GM21825 (cell line): ENCODE measurements around the gene SIL1.

Experiments used
- ATAC-seq: cut with Tn5 transposase; IDR thresholded peaks from one replicate; pipeline ENCODE4 v1.9.1; 2021; ENCODE audit warnings: mild to moderate bottlenecking, moderate library complexity; ENCODE audit not compliant: unreplicated experiment

Gene SIL1

DNA sequence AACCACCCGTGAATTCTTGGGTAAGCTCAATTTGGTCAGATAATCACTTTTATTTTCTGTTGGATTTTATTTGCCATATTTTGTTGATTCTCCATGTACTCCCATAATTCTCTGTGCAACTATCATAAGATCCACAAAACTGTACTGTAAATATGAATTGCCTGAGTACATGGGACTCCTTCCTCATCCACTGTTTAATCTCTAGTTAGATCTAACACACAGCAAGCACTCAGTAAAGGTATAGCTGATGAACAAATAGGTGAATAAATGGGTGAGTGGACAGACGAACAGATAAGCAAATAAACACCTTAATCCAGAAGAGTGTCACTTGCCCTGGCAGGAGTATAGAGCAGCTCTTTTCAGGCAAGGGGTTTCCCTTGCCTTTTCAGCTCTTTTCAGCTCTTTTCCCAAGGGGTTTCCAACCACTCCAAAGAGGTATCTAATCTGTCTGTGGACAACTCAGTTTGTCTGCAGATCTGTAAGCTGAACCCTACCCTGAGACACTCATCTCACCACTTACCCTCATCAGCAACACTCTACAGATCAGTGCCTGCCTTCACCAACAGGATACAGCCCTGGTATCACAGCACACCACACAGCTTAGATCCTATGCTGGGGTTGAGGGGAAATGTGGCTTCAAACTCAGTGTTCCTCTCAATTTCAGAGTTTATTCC, 51.2 kb downstream of the SIL1 start:
- no peak for ATAC-seq

DNA sequence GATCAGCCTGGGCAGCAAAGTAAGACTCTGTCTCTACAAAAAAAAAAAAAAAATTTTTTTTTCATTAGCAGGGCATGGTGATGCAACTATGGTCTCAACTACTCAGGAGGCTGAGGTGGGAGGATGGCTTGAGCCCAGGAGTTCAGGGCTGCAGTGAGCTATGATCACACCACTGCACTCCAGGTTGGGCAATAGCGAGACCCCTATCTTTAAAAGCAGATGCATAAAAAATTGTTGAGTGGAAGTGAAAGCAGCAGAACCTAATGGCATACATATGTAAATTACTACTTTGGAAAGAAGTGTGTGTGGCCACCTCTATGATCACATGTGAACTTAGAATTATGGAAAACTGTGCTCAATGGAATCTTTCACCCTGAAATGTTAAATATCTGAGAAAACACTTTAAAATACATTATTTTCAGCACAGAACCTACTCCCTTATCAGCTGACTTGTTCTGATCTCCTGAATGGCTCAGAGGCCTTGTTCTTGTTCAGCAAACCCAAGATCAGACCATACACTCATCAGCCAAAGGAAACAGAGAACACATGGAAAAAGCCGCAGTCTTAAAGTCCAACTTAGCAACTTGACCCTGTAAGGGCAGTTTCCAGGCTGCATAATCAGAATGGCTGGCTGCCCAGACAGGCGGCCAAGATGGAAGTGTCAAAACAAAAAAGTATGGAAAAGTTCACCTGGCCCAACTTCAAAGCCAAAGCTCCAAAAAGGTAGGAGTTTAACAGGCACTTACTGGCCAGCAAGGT, 56.5 kb downstream of the SIL1 start:
- ATAC-seq, result no peak

DNA sequence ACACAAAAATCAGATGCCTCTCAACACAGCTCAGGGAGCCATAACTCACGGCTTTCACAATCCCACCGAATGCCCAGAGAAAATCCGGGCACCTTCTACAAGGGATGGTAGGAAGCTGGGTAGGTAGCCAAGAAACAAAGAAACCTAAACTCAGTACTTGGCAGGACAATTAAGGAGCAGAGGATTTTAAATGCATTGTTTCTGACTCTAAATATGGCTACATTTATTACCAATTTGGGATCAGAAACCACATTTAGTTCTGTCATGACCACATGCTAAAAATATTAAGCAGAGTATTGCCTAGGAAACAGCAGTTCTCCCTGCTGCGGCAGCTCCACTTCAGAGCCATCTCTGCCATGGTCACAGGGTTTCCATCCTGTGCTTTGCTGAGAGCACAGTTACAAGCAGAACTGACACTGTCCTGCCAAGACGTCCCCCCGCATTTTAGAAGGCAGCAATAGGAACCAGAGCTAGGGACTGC, 57.5 kb downstream of the SIL1 start:
- ATAC-seq, result no peak

DNA sequence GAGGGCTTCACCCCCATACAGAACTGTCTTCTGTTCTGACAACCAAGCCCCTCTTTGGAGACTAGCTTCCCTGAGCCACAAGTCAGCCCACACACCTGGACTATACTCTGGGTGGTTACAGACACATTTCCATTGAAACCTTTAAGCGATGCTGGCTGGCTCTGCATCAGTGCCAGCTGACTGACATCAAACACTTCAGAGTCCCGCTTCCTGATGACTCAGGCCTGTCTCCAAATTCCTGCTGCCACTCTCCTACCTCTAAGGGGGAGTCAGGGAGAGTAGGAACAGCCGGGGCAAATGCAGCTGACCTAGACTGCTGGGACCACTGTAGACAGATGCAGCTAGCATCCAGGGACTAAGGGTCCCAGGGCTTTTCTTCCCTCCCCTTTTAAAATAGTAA, 59.4 kb downstream of the SIL1 start:
- no peak for ATAC-seq

DNA sequence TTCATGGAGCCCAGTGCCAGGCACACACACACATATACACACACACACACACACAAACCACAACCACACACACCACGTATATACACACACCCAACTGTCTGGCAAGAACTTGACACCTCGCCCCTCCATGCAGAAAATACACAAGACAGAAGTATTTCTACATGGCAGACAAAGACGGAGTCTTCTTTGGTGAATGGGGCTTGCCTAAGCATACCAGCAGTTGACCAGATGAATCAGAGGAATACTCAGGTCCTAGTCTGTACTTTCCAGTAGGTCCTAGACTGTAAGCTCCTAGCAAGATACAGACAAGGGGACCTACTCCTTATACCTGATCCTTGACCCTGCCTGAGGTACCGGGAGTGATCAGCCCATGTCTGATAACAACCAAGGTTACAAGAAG, 60.1 kb downstream of the SIL1 start:
- no peak for ATAC-seq

DNA sequence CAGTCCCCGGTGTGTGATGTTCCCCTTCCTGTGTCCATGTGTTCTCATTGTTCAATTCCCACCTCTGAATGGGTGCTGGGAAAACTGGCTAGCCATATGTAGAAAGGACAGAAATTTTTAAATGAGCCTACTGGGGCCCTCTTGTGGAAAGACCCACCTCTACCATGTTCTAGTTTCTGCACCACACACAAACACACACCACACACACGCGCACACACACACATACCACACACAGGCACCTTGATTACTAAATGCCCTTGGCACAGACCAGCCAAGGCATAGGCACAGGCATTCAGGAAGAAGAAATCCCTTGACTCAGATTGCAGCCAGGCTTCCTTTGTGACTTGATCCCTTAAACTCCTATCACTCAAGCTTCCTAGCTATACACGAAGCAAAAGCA, 60.5 kb downstream of the SIL1 start:
- ATAC-seq, result no peak

DNA sequence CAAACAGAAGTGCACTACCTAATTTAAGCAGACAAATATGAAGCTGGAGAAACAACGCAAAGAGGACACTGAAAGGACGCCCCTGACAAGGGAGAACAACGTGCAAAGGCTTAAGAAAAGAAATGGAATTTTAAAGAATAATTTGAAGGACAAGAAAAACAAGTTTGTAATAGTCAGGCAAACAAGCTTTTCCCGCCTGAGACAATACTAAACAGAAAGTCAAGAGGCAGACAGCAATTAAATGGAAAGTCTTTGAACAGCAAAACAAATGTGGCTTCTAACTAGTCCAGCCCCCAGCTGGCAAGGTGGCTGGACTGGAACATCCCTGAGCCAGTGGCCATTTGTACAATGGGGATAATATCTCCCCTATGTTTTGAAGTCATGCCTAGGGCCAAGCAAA, 63.3 kb downstream of the SIL1 start:
- ATAC-seq, result no peak

DNA sequence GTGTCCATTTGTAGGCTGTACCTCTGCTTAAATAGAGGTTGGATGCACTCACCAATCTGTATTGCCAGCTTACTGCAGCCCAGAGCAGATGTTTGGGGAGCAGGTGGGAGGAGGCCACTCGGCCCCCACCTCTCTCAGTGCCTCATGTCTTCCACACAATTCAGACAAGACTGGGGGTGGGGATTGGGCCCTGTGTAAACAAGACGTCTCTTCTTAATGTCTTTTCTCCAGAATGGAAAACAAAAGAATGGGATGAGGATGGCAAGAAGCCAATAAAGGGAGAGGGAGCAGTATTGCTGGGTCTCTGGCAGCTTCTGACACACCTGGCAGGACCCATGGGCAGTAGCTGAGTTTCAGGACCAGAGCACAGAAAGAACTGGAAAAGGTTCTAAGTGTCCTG, 64.9 kb downstream of the SIL1 start:
- no peak for ATAC-seq

DNA sequence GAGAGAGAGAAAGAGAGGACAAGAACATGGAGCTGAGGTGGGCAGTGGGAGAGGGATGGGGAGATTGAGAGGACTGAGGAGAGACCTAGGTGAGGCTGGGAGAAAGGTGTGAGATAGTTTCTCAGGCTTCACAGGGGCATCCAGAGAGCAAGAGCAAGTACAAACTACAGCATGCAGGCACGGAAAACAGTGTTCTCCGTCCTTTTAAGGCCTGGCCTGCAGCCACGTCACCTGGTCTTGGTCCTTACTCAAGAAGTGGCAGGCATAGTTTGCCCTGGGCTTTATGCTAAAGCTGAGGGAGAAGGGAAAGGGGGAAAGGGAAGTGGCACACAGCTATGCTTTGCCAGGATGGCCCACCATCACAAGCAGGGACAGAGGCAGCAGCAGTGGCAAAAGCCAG, 65.7 kb downstream of the SIL1 start:
- no peak for ATAC-seq

DNA sequence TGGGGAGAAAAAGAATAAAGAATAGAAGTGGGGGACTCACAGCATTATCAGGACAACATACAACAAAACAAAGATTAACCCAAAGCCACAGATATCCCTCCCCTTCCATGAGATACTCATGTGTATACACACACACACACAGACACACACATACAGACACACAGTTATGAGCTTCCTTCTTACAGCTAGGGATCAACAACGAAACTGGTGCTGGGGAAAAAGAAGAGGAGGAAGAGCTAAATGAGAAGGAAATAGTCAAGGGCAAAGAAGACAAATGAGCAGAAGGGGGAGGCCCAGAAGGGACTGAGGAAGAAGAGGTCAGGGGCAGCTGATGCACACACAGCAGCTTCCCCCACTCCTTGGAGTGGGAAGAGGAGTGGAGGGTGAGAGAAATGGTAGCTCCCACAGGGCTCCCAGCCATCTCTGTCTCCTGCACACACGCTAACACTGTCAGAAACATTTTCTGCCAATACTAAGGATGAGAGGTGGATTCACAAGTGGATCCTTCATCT, 66.2 kb downstream of the SIL1 start:
- ATAC-seq, result no peak

DNA sequence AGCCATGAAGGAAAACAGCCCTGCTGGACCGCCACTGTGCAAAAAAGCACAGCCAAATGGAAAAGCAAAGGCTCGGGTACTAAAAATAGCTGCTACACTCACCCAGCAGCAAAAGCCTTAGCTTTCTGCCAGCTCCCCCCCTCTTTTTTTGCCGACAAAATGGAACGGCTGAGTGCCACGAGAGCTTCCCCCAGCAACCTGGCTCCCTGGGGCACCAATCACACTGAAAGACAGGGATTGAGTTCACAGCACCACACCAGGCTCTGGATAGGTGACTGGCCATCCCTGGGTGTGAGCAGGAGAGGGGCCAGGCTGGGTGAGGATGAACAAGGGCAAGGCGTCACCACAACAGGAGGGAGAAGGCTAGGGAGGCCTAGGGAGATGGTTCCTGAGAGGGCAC, 66.7 kb downstream of the SIL1 start:
- ATAC-seq, result no peak

DNA sequence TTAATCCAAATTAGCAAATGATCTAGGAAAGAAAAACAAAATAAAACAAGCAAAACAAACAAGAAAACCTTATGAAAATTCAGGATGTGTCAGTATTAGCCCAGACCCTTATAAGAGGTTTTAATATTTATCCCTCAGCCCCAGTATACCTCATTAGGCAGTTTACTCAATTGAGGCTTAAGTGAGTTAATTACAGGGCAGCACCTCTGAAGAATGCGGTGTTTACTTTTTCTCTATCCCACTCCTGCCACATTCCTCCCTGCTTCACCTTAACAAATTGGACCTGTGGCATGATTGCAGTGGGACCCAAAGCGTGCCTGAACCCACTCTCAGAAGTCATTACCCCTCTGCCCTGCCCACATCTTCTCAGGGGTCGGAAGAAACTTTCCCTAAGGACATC, 67.1 kb downstream of the SIL1 start:
- ATAC-seq, result no peak

DNA sequence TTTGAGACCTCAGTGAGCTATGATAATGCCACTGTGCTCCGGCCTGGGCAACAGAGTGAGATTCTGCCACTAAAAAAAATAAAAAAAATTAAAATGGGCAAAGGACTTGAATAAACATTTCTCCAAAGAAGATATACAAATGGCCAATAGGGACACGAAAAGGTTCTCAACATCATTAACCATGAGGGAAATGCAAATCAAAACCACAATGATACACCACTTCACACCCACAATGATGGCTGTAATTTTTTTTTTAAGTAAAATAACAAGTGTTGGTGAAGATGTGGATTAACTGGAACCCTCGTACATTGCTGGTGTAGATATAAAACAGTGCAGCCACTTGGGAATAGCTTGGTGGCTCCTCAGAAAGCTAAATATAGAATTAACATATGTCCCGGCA, 68.0 kb downstream of the SIL1 start:
- no peak for ATAC-seq

DNA sequence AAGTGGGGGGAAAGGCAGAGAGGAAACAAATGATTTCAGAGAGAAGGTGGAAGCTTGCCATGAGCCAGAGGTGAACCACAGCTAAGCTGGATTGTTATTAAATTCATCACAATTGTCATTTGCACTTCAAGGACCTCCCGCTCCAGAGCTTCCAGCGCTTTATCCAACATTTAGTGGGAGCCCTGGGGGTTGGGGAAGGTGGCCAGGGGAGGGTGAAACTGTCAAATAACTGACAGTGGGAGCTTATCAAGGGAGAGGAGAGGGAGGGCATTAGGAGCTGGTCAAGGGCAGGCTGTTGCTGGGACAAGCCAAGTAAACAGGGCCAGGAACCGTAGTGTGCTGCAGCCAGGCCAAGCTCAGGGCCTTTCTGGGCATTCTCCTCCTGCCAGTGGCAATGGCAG, 71.5 kb downstream of the SIL1 start:
- ATAC-seq, result no peak

DNA sequence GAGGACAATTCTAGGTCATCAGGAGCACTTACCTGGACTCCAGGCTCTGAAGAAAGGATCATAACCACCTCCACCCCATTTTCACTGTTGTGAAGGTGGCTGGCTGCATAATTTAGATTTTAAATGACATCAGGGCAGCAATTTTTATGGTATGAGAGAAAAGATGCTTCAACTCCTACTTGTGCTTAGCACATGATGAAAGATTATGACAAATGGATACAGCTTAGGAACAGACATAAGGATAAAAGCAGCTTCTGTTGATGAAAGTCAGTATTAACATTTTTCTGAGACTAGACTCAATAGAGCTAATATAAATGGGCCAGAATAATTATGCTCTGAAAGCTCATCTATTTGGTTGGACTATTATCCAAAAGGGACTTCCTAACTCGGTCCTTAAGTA, 72.2 kb downstream of the SIL1 start:
- no peak for ATAC-seq

DNA sequence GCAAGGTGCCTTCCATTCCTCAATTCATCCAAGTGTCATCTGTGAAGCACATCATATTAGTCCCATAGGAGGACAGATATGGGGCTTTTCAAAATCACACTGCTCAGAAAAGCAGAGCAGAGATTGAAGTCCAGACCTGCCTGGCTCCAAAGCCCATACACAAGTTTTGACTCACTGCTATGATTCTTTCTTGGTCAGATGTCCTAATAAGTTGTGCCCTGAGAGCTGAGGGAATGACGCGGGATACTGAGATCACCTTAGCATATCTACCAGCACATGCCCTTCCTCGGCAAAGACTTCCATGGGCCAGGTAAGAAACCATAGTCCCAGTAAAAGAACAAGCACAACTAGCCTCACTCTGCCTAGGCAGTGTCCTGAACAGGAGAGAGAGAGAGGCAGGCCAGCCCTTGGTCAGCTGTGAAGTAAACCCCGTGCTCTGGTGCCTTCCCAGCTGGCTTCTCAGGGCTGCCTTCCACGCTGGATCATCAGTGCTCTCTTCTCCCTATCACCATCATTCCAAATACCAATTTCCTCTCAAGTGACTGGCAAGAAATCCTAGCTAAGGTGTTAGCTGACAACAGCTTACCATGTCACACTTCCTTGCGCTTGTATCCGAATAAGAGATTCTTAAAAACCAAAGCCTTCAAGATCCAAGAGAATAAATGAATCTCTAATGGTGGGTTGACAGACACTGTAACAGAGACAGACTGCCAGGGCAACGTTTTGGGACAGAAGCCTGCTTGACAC, 73.2 kb downstream of the SIL1 start:
- no peak for ATAC-seq

DNA sequence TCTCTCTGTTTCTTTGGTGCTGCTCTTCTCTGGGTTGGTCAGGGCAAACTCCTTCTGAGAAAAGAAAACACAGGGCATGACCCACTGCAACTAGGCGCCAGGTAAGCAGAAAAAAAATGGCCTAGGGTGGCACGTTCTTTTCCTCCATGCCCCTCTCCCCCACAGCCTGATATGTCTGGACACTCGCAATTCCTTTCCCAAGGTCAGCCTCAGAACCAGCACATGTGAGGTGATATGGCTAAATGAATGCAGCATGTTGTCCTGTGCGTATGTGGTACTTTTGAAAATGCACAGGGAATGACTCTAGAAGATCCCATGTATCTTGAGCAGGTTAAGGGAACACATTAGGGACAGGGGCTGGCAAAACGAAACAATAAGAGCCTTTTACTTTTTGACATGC, 77.0 kb downstream of the SIL1 start:
- no peak for ATAC-seq

DNA sequence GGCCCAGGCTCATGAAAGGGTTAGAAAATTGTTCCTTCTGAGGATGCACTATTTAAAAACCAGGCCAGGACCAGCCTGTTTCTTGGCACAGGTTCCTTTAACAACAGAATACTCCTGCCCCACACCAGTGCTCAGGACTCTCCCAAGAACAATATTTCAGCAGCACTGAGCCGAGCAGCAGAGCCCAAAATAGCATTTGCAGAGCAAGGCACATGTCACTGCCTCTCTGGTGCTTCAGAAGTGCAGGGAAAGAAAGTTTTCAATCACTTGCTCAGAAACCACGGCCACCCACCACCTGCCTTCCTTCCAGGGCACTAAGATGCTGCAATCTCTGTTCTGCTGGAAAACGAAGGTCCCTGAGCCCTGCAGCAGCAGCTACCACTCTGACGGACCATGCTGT, 77.6 kb downstream of the SIL1 start:
- ATAC-seq, result no peak

DNA sequence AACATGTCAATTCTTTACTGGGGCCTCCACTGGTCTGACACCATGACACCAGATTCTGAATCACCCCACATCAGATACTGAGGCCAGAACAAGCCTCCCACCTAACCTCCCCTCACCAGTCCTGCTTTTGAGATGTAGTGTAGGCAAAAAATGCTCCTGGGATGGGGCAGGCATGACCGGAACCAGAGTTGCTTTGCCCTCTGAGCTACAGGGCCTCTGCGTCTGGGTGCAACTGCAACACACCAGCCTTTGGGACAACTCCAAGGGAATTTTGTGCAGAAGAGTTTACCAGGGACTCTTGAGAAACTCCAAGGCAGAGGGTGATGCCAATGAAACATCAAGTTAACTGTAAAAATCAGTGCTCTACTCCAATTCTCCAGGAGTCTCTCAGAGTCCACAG, 79.4 kb downstream of the SIL1 start:
- no peak for ATAC-seq

DNA sequence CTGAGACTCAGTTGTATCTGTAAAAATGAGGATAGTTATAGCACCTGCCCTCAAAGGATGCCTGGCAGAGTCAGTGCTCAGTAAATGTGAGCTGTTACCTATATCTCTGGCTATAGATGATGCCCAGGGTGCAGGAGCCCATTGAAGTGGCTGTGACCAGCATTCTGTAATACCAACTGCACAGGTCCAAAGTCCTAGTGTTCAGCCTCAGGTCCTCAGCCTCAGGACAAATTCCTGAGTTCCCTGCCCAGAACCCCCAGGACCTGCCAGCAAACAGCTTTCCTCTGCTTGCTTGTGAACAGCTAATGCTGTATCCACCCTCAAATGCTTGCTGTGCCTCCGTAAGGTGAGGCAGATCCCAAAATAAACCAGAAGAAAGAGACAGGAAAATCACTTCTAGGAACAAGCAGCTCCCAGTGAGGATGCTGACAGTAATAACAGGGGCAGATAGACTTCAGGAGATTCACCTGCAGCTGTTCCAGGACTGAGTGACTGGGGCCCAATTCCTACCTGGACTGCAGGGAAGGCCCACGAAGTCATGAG, 80.8 kb downstream of the SIL1 start:
- ATAC-seq, result no peak

DNA sequence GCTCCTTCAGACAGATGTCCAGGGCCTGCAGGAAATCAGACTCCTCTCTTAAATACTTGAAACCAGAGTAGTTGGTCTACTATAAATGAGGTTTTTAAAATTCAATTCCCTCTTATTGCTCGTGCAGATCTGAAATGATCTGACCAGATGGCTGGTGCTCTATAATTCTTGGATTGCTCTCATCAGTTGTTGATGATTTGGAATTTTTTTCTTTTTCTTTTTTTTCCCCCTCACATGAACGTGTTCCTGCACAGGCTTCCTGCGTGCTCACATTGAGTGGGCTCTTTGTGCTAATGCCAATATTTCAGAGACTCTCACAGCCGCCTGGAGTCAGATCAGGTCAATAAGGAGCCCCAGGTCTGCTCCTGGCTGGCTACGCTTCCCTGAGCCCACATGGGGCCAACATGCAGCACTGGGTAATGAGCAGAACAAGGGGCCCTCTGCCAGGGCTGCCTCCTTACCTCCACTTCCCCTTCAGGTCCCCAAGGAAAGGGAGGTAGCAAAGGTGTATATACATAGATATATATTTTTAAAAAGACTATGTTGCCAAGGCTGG, 82.0 kb downstream of the SIL1 start:
- ATAC-seq, result no peak
